Hypothalamus (tissue), 51 donors: ENCODE data around the gene IL22.

ENCODE experiments used
- DNase-seq, 51 donors: peaks; one replicate each; lab custom pipeline; 2025; lab: John Stamatoyannopoulos, UW

The IL22 gene

GRCh38 chr12:68264857-68265256 is 11.5 kb upstream of the IL22 start:
- no peak for DNase-seq

- no peak for DNase-seq
Measured at GRCh38 chr12:68264158-68264855, 10.9 kb upstream of the IL22 start.

- no peak for DNase-seq
Measured at GRCh38 chr12:68263366-68263765, 10.0 kb upstream of the IL22 start.

GRCh38 chr12:68261896-68262295 is 8.5 kb upstream of the IL22 start:
- DNase-seq: no peak

- DNase-seq: no peak
Measured at GRCh38 chr12:68260153-68260552, 6.7 kb upstream of the IL22 start.

- peak in 1 of 51 donors; percentile 14 for DNase-seq
Measured at GRCh38 chr12:68259318-68259940, 6.0 kb upstream of the IL22 start.

GRCh38 chr12:68252077-68252476 is 1.3 kb downstream of the IL22 start:
- no peak for DNase-seq

GRCh38 chr12:68250454-68250853 is 3.0 kb downstream of the IL22 start:
- no peak for DNase-seq

- DNase-seq: no peak
Measured at GRCh38 chr12:68247785-68248184, 5.6 kb downstream of the IL22 start.

GRCh38 chr12:68246350-68246749 is 7.1 kb downstream of the IL22 start:
- DNase-seq: no peak

GRCh38 chr12:68245180-68246021 is 8.0 kb downstream of the IL22 start:
- DNase-seq: no peak

- DNase-seq: no peak
Measured at GRCh38 chr12:68242777-68243176, 10.6 kb downstream of the IL22 start.

GRCh38 chr12:68240975-68241374 is 12.4 kb downstream of the IL22 start:
- DNase-seq: no peak

GRCh38 chr12:68240079-68240478 is 13.3 kb downstream of the IL22 start:
- peak in 1 of 51 donors; percentile 25 for DNase-seq

GRCh38 chr12:68239309-68239982 is 14.0 kb downstream of the IL22 start:
- no peak for DNase-seq

- no peak for DNase-seq
Measured at GRCh38 chr12:68237619-68238018, 15.8 kb downstream of the IL22 start.

- peak in 1 of 51 donors; percentile 48 for DNase-seq
Measured at GRCh38 chr12:68237078-68237477, 16.3 kb downstream of the IL22 start.

GRCh38 chr12:68236421-68237059 is 16.9 kb downstream of the IL22 start:
- DNase-seq: no peak

- DNase-seq: no peak
Measured at GRCh38 chr12:68235576-68235975, 17.8 kb downstream of the IL22 start.

- DNase-seq: no peak
Measured at GRCh38 chr12:68234140-68234539, 19.3 kb downstream of the IL22 start.

GRCh38 chr12:68233498-68233897 is 19.9 kb downstream of the IL22 start:
- no peak for DNase-seq
